ENCODE results near the gene ERBB4.

ERBB4 gene

DNA sequence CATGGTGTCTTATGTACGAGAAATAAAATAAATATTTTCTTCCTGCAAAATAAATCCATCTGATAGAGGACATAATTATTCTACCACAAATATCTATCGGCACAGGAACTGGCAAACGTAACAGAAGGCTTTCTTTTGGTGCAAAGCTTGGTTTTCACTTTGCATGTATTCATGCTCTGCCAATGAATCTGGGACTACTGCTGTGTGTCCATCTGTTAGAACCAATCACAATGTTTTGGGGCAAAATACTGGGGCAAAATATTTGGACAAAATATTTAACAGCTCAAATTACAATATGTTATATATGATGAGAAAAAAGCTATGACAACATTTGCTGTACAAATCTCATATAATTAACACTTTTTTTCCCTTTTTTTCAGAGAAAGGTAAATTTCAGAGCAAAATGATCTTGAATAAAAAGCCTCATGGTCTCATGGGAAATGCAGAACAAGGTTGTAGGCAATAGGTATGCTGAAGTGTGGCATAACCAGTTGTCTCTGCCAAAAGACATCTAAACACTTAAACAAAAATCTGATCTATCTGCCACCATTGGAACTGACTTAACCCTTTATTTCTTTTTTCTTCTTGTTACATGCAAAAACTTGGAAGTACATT, 1059.0 kb downstream of the ERBB4 start:
- DNase-seq (ENCODE audit: low read depth, low spot score): no peak

DNA sequence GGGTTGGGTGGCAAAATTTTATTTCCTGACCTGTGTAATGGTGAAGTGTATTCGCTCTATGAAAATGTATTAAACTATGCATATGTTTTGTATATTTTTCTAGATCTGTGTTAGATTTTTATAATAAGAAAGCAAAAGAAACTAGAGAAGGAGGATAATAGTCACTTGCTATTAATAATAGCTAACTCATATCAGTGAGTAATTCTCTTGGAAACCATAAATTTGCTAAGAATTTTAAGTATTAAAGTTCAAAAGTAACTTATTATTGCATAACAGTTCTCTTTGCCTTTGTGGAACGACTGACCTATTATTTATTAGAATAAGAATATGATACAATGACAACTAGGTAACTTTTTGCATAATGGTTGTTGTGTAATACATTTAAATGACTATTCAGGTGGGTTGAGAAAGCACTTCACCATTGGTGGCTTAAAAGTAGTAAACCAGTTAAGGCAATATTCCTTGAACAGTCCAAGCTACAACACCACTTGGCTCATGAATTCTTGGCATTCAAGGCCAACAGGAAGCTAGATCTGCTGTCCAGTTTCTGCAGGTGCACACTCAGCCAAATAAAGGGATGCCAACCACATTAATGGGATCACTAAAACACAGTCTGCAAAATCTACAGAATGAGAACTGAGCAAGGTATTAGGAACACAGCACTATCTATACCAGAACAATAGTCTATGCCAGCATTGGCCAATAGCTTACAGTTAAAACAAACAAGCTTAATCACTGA, 1060.9 kb downstream of the ERBB4 start:
- no peak for DNase-seq (ENCODE audit: low read depth, low spot score)

DNA sequence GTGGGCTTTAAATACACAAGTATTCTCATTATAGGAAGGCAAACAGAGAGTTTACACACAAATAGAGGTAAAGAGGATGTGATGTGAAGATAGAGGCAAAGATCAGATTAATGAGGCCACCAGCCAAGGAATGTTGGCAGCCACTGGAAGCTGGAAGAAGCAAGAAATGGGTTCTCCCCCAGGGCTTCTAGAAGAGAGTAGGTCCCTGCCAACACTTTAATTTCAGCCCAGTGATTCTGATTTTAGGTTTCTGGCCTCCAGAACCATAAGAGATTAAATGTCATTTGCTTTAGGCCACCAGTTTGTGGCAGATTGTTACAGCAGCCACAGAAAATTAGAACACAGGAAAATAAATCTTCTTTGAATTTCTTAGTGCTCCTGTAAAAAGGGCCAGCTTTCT, 1065.5 kb downstream of the ERBB4 start:
- no peak for DNase-seq (ENCODE audit: low read depth, low spot score)

DNA sequence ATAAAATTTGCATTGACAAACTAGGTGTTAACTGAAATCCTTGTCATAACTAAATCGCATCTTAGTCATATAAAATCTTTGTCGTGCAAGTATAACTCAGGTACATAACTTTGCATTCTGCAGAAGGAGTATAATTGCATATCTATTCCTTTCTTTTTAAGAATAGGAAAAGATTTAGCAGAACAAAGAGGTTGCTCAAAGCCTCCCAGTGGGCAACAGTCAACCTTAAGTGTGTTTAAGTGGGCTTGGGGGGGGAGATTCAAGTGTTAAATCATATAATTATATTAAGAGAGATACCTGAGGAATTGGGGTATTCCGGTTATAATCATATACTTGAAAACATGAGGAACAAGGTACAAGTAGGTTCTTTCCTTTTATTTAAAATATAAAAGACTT, 1068.9 kb downstream of the ERBB4 start:
- DNase-seq (ENCODE audit: low read depth, low spot score): no peak

DNA sequence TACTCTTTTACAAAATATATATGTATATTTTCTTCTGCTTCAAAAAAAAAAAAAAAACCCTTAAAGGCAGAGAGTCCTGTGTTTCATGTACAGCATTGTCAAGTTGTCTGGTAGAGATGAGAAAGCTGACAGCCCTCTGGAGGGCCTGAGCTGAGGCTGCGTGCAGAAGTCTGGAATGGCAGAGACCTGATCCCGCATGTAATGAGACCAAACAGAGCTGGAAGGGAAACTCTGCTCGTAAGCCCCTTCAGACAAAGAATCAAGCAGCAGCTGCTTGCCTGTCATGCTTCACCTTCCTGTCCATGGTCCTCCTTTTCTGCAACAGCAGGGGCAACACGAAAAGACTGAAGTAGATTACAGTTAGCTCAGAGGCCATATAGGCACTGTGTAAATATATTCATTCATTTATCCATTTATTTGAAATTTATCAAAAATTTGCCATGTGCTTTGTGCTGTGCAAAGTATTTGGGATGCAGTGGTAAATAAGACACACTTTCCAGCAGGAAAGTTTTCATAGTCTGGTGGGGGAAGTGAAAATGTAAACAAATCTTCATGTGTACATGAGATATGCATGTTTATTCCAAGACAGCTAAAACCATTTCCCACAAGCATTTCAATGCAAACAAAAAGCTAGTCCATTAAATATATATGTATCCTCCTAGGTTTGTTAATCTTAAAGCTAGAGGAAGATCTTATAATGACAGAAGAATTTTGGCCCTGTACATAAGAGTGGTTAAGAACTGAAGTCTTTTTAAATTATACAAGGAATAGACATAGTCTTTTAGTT, 1069.5 kb downstream of the ERBB4 start:
- no peak for DNase-seq (ENCODE audit: low read depth, low spot score)

DNA sequence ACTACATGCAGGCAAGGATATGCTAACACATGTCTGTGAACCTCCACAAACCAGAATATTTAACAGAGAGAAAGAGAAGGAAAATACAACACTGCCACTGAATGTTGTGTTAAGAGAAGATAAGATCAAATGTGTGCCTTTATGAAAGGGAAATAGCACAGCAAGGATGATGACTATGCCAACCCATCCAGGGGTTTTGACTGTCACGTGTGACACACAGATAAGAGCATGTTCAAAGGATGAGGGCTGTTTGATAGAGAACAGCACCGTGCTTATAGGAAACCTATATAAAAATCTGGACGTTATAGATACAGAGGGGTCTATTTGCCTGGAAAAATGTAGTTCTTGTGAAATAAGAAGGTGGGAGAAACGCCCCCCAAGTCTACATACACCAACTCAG, 1070.4 kb downstream of the ERBB4 start:
- no peak for DNase-seq (ENCODE audit: low read depth, low spot score)

DNA sequence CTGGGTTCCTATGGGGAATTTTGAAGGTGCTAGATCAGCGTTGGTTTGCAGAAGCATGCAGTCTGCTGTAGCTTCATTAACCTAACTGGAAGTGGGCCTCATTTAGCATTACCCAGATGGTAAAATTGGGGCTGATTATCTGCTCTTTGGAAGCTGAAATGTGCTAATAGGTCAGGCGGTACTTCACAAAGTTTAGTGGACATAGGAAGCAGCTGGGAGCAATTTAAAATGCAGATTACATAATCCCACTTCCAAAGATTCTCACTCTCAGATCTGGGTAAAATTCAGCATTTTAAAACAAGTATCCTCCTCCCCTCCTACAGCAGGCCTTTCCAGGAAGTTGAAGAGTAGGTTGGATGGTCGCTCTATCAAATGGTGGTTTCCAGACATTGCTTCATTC, 1075.2 kb downstream of the ERBB4 start:
- no peak for DNase-seq (ENCODE audit: low read depth, low spot score)

DNA sequence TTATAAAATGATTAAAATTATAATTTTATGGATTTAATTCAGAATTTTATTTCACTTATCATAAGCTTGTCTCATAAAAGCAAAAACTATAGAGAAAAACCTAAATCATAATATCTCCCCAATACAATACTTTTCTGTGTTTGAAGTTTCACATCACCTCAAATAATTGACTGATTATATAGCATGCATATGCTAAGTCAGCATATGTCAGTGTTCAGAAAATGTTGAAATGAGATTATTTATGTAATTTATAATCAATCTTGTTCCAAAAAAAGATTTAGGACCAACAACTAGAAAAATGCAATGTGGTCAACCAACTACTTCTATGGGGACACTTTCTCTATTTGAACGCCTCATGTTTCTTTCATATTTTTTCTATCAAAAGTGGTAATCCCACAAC, 1079.6 kb downstream of the ERBB4 start:
- DNase-seq (ENCODE audit: low read depth, low spot score): no peak

DNA sequence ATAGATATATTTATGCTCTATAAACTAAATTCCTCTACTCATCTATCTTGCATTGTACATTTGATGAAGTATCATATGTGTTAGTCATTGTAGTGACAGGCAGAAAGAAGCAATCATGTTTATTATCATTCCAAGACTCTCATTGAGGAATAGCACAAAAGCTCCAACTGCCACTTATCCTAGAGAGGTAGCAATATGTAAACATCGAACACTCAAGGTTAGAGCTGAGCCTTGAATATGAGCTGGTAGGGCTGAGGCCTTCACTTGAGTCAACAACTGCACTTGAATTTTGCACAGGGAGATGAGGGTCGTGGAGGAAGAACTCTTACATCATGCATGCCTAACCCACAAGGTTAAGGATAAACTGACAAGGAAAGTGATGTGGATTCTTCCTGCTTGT, 1081.3 kb downstream of the ERBB4 start:
- DNase-seq (ENCODE audit: low read depth, low spot score): no peak

DNA sequence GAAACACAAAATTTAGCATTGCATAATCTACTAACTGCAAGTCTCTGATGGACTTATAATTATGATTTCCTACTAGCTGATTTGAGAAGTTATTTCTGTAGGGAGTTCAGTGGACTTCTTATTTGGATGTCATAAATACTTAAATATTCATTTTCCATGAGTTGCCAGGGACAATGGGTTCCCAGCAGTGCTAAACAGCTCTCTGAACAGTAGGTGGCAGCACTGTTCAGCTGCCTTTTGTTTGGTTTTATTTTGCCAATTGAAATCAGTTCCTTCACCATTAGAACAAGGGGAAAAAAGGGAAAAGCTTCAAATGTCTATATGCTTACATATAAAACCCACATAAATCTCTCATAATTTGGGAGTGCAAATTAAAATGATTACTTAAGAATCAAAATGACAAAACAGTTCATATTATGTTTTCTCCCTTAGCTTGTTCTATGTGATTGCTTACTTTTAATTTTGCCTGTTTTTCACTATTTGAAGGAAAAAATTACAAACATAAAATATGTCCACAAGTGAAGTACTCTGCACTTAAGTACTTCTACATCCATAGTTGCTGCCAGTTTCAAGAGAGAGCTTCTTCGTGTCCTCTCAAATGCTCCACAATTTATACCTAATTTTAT, 1083.3 kb downstream of the ERBB4 start:
- peak; percentile 6 for DNase-seq (ENCODE audit: low read depth, low spot score)

DNA sequence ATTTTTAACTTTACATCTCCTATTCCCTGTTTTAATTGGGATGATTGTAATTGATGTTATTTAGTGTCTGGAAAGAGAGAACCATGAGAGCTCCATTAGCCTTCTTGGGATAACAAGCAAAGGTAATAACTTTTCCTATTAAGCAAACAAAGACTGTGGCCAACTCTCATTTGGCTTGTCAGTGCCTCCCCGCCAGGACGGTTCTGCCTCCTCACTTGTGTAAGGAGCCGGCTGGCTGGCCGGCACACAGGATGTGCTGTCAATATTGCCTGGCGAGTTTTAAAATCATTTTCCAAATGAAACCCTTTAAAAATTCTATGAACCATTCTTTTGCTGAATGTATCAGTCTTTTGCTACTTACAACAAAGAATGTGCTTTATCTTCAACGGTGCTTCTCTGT, 1083.9 kb downstream of the ERBB4 start:
- DNase-seq (ENCODE audit: low read depth, low spot score): no peak

DNA sequence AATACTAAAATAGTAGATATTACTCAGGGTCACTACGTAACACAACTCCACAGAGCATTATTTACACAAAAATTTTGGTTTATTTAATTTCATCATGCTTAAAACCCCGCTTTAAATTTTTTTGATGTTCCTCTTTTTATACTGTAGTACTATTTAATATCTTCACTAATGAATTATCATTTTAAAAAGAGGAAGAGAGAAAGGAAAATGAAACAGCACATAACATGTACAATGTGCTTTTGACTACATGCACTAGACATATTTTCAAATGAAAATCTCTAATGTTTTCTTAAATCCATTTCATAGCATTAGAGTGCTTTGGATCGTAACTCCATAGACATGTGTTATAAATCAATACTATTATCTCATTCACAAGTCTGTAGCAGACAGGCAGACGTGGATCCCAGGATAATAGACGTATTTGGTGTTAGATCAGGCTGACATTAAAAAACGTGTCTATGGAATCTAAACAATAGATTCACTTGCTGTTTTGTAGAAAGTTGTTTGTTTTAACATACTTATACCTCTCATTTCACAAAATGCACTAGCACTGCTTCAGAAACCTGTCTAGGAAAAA, 1085.2 kb downstream of the ERBB4 start:
- no peak for DNase-seq (ENCODE audit: low read depth, low spot score)

DNA sequence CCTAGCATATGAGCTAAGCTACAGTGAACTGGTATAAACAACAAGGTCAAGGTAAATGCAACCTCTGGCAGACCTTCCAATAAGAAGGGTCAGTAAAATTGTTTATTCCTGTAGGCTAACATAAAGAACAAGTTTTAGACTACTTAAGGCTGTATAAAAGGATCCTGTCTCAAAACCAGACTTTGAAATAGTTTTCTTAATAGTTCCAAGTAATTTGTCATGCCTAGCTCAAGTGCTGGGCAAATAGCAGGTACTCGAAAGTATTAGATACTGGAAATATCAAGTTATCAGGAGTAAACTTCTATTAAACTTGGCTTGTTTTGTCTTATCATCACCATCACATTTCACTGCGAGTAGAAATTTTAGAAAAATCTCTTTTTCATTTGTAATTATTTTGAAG, 1087.0 kb downstream of the ERBB4 start:
- no peak for DNase-seq (ENCODE audit: low read depth, low spot score)

DNA sequence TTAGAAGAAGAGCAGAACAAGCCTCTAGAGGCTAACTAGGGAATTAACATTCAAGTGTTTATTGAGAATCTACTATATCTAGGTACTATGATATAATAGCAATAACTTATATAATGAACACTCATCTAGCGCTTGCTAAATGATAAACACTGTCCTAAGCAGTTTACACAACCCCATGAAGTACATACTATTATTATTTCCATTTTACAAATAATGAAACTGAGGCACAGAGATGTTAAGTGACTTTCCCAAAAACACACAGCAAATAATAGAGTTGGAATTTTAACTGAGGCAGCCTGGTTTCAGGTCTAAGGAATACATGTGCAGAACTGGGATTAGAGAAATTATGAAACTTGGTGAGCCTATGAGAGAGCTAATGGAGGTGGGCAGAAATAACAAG, 1088.8 kb downstream of the ERBB4 start:
- DNase-seq (ENCODE audit: low read depth, low spot score): no peak

DNA sequence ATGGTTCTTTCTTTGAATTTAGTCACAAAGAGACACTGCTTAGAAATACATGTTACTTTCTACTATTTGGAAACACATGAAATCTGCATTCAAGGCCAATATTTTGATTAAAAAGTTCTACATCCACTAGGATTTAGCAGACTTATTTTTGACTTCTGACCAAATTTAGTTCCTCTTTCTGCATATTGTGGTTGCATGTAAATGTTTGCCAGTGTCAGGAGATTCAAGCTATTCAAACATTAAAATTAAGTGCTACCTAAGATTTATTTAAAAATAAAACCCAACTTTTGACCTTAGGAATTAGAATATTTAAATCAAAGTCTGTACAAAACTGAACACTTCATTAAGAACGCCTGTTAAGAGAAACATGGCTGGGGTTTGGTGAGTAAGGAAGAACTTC, 1091.1 kb downstream of the ERBB4 start:
- DNase-seq (ENCODE audit: low read depth, low spot score): no peak

DNA sequence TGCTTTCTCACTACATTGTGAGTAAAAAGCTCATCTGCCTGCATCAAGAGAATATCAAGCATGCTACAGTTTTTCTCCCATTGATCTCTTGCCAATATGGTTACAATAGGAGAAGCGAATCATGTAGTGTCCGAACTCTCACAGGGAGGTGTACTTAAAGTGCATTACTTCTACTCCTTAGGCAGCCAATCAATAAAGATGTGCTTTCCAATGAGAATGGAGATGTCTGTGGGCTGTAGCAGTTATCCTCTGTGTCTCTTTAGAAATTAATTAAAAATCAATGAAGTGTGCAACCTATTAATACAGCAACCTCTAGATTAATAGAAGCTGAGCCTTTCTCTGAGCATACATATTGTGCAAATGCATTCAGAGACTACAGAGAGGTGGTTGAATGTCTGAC, 1098.5 kb downstream of the ERBB4 start:
- DNase-seq (ENCODE audit: low read depth, low spot score): no peak

DNA sequence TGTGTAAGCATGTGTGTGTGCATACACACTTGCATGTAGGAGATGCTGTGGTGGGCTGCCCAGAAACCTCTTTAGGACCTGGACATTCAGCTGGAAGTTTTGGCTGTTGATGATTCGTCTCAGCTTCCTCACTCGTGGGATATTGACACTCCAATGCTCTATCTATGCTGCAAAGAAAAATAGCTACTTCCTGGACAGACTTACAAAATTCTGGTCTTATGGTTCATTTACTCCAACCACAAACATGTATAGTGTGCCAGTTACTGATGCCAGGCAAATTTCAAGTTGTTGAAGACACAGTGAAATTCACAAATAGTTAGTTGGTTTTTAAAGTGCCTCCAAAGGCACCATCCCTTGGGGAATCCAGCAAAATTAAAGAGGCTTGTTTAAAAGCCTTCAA, 1099.6 kb downstream of the ERBB4 start:
- no peak for DNase-seq (ENCODE audit: low read depth, low spot score)

DNA sequence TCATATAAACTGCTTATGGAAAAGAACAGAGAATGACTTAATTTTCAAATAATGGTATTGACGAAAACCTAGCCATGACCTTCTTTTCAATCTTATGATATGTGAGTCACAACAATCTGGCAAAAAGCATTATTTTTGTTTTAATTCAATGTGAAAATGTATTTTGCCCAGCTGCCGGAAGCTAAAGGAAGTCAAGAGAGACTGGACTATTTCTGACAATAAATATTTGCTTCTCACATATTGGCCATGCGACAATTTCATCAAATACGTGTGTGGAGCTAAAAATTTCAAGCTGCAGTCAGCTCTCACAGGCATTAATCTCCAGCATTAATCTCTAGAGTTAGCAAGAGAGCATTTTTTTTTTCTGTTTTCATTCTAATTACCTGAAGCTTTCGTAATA, 1101.2 kb downstream of the ERBB4 start:
- no peak for DNase-seq (ENCODE audit: low read depth, low spot score)

DNA sequence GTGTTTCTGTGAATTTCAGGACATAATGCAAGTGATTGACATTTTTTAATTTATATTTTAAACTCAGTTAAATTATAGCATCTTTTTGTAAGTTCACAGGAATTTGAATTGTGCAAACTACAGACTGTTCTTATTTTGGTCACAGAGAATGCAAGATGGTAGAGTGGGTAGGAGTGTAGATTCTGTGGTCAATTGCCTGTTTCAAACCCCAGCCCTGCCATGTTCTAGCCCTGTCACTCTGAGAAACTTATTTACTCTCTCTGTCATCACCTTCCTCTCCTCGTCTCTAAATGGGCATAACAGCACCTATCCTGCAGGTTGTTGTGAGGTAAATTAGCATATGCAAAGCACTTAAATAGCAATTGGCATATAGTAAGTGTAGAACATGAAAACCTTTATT, 1102.4 kb downstream of the ERBB4 start:
- no peak for DNase-seq (ENCODE audit: low read depth, low spot score)

DNA sequence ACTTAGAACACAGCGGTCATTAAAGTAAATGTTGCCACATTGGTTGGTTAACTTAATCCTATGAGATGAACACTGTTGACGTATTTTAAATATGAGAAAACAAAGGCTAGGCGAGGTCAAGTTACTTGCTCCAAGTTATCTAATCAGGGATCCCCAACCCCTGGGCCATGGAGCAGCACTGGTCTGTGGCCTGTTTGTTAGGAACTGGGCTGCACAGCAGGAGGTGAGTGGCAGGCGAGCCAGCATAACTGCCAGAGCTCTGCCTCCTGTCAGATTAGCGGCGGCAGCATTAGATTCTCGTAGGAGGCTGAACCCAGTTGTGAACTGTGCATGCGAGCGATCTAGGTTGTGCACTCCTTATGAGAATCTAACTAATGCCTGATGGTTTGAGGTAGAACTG, 1103.3 kb downstream of the ERBB4 start:
- DNase-seq (ENCODE audit: low read depth, low spot score): no peak

DNA sequence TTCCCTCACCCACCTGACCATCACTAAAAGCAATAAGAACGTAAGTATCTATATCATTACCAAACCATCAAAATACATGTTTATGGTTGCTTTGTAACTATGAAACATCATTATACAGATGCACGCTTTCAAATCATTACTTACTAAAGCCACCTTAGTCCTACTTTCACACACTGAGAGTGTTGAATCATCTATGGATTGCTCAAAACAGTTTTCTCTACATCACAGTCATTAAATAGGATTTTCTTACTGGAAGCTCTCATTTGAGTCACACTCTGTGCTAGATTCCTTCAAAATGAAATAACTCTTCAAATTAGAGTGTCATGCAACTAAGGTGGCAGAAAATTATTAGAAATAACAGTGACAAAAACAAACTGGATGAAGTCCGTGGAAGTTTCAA, 1103.8 kb downstream of the ERBB4 start:
- DNase-seq (ENCODE audit: low read depth, low spot score): no peak

DNA sequence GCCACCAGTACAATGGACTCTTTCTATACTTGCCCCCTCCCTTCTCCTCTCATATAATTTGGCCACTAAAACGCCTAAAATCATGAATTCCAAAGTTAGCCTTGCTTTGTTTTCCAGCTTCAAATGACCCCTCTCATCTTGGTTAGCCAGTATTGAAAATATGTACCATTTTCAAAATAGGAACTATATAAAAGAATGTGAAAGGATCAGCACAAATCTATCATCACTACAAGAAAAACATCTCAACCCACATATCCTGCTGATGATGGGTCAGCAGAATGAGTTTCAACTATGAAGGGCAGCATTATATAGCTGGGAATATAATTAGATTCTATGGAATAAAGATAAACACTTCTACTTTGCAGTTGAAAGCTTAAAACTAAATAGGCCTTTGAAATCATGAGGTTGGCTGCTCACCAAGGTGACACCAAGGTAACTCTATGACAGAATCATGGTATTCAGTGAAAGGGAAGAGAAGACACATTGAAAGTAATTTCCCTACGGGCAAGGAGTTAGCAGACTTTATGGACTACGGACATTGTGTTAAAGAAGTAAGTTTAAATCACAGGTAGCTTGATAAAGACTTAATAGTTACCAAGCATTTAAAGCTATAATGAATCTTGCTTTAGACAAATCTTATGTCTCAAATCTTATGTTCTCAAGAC, 1109.2 kb downstream of the ERBB4 start:
- no peak for DNase-seq (ENCODE audit: low read depth, low spot score)
